K562 (cell line): ENCODE measurements around the gene PPM1G. TPM values are rescaled to one million over a fixed set of nuclear protein-coding genes. Genes with fewer than 3 reads are reported as not detected.

Experiments used
- CHAMP1 ChIP-seq: fragments of 450-650 bp; IDR thresholded peaks from 2 replicates; pipeline ENCODE4 v1.6.1; 2016; ENCODE audit warnings: mild to moderate bottlenecking
- CREB5 ChIP-seq: fragments of 250-450 bp; sonication (Bioruptor Pico); IDR thresholded peaks from 2 replicates; pipeline ENCODE4 v1.5.0; 2020; ENCODE audit warnings: mild to moderate bottlenecking
- DMBX1 ChIP-seq: fragments of 250-450 bp; sonication (Bioruptor Pico); IDR thresholded peaks from 2 replicates; pipeline ENCODE4 v1.8.0; 2022; ENCODE audit warnings: inconsistent platforms, mild to moderate bottlenecking, moderate library complexity, borderline replicate concordance
- EZH2 ChIP-seq: IDR thresholded peaks from 2 replicates; pipeline ENCODE4 v1.6.1; 2012; ENCODE audit warnings: low read depth, mild to moderate bottlenecking, inconsistent platforms, low read length, borderline replicate concordance
- HDAC2 ChIP-seq: fragments of 450-650 bp; IDR thresholded peaks from 2 replicates; pipeline ENCODE4 v1.6.1; 2016; ENCODE audit warnings: mild to moderate bottlenecking
- HDAC3 ChIP-seq: fragments of 450-650 bp; IDR thresholded peaks from 2 replicates; pipeline ENCODE4 v1.6.1; 2018; ENCODE audit warnings: borderline replicate concordance, mild to moderate bottlenecking, moderate library complexity; ENCODE audit not compliant: partially characterized antibody
- HMBOX1 ChIP-seq: sonication (generic); IDR thresholded peaks from 2 replicates; pipeline ENCODE4 v1.6.1; 2016
- HMGXB4 ChIP-seq: sonication (generic); formaldehyde crosslinking; IDR thresholded peaks from 2 replicates; pipeline ENCODE4 v1.8.1; 2023; ENCODE audit warnings: mild to moderate bottlenecking, missing genetic modification reagents
- HNRNPH1 ChIP-seq: fragments of 200-400 bp; formaldehyde crosslinking; optimal IDR thresholded peaks from 2 replicates; pipeline ENCODE3; 2017; ENCODE audit warnings: low read depth, mild to moderate bottlenecking, low read length, moderate library complexity
- RAD51 ChIP-seq: fragments of 450-650 bp; IDR thresholded peaks from 2 replicates; pipeline ENCODE4 v1.7.1; 2016; ENCODE audit warnings: low read depth, mild to moderate bottlenecking, borderline replicate concordance
- TCFL5 ChIP-seq: fragments of 250-450 bp; sonication (Bioruptor Pico); conservative IDR thresholded peaks from 2 replicates; pipeline ENCODE4 v1.6.1; 2021; ENCODE audit warnings: mild to moderate bottlenecking, moderate library complexity, matching md5 sums
- U2AF1 ChIP-seq: fragments of 200-400 bp; formaldehyde crosslinking; optimal IDR thresholded peaks from 2 replicates; pipeline ENCODE3; 2017; ENCODE audit warnings: mild to moderate bottlenecking, low read depth, low read length, moderate library complexity
- ZC3H4 ChIP-seq: sonication (generic); formaldehyde crosslinking; IDR thresholded peaks from 2 replicates; pipeline ENCODE4 v1.9.0; 2021; ENCODE audit warnings: missing genetic modification reagents, borderline replicate concordance
- ZKSCAN8 ChIP-seq: fragments of 200-800 bp; sonication (Bioruptor generic); IDR thresholded peaks from 2 replicates; pipeline ENCODE4 v1.6.1; 2016; ENCODE audit warnings: missing genetic modification characterization, missing compliant biosample characterization
- ZNF134 ChIP-seq: fragments of 250-450 bp; sonication (Bioruptor Pico); conservative IDR thresholded peaks from 2 replicates; pipeline ENCODE4 v1.4.0; 2020
- ZNF280B ChIP-seq: fragments of 250-450 bp; sonication (Bioruptor Pico); IDR thresholded peaks from 2 replicates; pipeline ENCODE4 v1.5.1; 2021; ENCODE audit warnings: mild to moderate bottlenecking
- ZNF3 ChIP-seq: fragments of 250-450 bp; sonication (Bioruptor Pico); IDR thresholded peaks from 2 replicates; pipeline ENCODE4 v1.5.0; 2021; ENCODE audit warnings: mild to moderate bottlenecking, moderate library complexity
- ZNF436 ChIP-seq: fragments of 250-450, 450-650 bp; sonication (Bioruptor Pico); formaldehyde crosslinking; IDR thresholded peaks from 2 replicates; pipeline ENCODE4 v1.7.0; 2020; ENCODE audit warnings: mild to moderate bottlenecking
- ZNF445 ChIP-seq: fragments of 250-450 bp; sonication (Bioruptor Pico); IDR thresholded peaks from 2 replicates; pipeline ENCODE4 v1.4.0; 2020; ENCODE audit warnings: low read depth, mild to moderate bottlenecking, moderate library complexity
- ZSCAN32 ChIP-seq: fragments of 450-650 bp; formaldehyde crosslinking; IDR thresholded peaks from 2 replicates; pipeline ENCODE4 v1.4.0; 2020; ENCODE audit warnings: mild to moderate bottlenecking, moderate library complexity
- polyA plus RNA-seq, 8 experiments: library from polyadenylated mRNA; depleted of rRNA in 4 of 8; stranded (reverse) in 5 of 8; unstranded in 3 of 8; fragments of >200 nt; fragmentation: Nextera tagmentation in 2 of 8; fragmentation: Illumina TruSeq in 1 of 8; extraction: Ambion mirVana in 2 of 8; extraction: Trizol in 1 of 8; gene quantifications; 2 replicates each; pipeline versions ENCODE4 v1.2.1 to v1.2.3, GENCODE V29; 2011 to 2014; ENCODE audit warnings: inconsistent platforms in 1 of 8, missing spikeins in 1 of 8
- total RNA-seq, 7 experiments: library from RNA; depleted of rRNA in 6 of 7; stranded (reverse); fragments of >200 nt in 6 of 7; fragmentation: Illumina TruSeq in 2 of 7; extraction: Trizol in 2 of 7; gene quantifications; 2 replicates each; pipeline versions ENCODE4 v1.2.1 to v1.2.3, GENCODE V29; 2011 to 2021; ENCODE audit warnings: low replicate concordance in 1 of 7

The PPM1G gene
- total and polyA plus RNA-seq, 9 of the 15 experiments (the other 6 are each of a cell fraction or from before 2014, with no cell fraction given): 61.7 to 230 (median 153) TPM

- TF ChIP-seq HMBOX1 (no peak; the same call in none of the 2 replicates), ZNF280B (no peak), CHAMP1 (no peak), HDAC2 (peak; percentile 69; the same call in 1 of the 2 replicates), U2AF1 (no peak), TCFL5 (CRISPR knock-in tag) (no peak), HMGXB4 (CRISPR knock-in tag) (no peak), ZNF134 (CRISPR knock-in tag) (no peak), ZSCAN32 (CRISPR knock-in tag) (no peak), HDAC3 (peak; percentile 97), ZNF3 (no peak), ZC3H4 (peak; percentile 73; the same call in 1 of the 2 replicates), ZNF436 (CRISPR knock-in tag) (no peak), RAD51 (peak; percentile 37; the same call in 1 of the 2 replicates), DMBX1 (CRISPR knock-in tag) (no peak), EZH2 (no peak), ZNF445 (CRISPR knock-in tag) (no peak), HNRNPH1 (no peak), CREB5 (CRISPR knock-in tag) (no peak), ZKSCAN8 (CRISPR knock-in tag) (no peak)
These were observed 52.8 kb downstream of the PPM1G start, which contains the start of gene GTF3C2 (continued) for GRCh38 chr2:27356382-27357181.
